Measurements from ENCODE around the gene KCNT2.

GRCh38 chr1:196323869-196324268 lies 284.4 kb downstream of the KCNT2 start:
- TF ChIP-seq CTCF (IDR thresholded peaks at IDR 0.05; ENCODE audit: poor library complexity): no peak
- TF ChIP-seq EZH2 (IDR thresholded peaks at IDR 0.05; ENCODE audit: borderline replicate concordance): no peak
- no peak for TF ChIP-seq EZH2phosphoT487 (IDR thresholded peaks at IDR 0.05; ENCODE audit: low read depth, severe bottlenecking, unreplicated experiment)
